HEK293 (cell line): ENCODE results near the gene UBASH3B.
"Not testable (repeated sequence)": the region's sequence is repeated elsewhere in the genome, so short reads cannot be mapped to it uniquely, and the experiment has no call there.

Source experiments
- CTCF ChIP-seq: fragments of 450-650 bp; formaldehyde crosslinking; IDR thresholded peaks from 2 replicates; pipeline ENCODE4 v1.5.1; 2016; ENCODE audit warnings: missing biosample characterization, missing genetic modification characterization
- OVOL3 ChIP-seq: fragments of 450-650 bp; formaldehyde crosslinking; IDR thresholded peaks from 2 replicates; pipeline ENCODE4 v1.5.1; 2016; ENCODE audit warnings: missing biosample characterization, missing genetic modification characterization
- PRDM10 ChIP-seq: fragments of 450-650 bp; formaldehyde crosslinking; IDR thresholded peaks from 2 replicates; pipeline ENCODE4 v1.5.1; 2016; ENCODE audit warnings: missing biosample characterization, missing genetic modification characterization
- REPIN1 ChIP-seq: fragments of 450-650 bp; formaldehyde crosslinking; IDR thresholded peaks from 2 replicates; pipeline ENCODE4 v1.5.1; 2017; ENCODE audit warnings: missing biosample characterization, missing genetic modification characterization, low read depth
- SP2 ChIP-seq: fragments of 450-650 bp; formaldehyde crosslinking; IDR thresholded peaks from 2 replicates; pipeline ENCODE4 v1.5.1; 2016; ENCODE audit warnings: missing biosample characterization, missing genetic modification characterization
- YY1 ChIP-seq: fragments of 450-650 bp; formaldehyde crosslinking; IDR thresholded peaks from 2 replicates; pipeline ENCODE4 v1.5.1; 2018; ENCODE audit warnings: missing biosample characterization, missing genetic modification characterization
- ZBTB7A ChIP-seq: fragments of 450-650 bp; formaldehyde crosslinking; IDR thresholded peaks from 2 replicates; pipeline ENCODE4 v1.5.1; 2016; ENCODE audit warnings: low read depth, missing biosample characterization, missing genetic modification characterization
- ZFP3 ChIP-seq: fragments of 450-650 bp; formaldehyde crosslinking; IDR thresholded peaks from 2 replicates; pipeline ENCODE4 v1.5.1; 2016; ENCODE audit warnings: low read depth, missing biosample characterization, missing genetic modification characterization
- ZNF280C ChIP-seq: fragments of 450-650 bp; formaldehyde crosslinking; IDR thresholded peaks from 2 replicates; pipeline ENCODE4 v1.5.1; 2016; ENCODE audit warnings: missing biosample characterization, missing genetic modification characterization
- ZNF362 ChIP-seq: fragments of 450-650 bp; formaldehyde crosslinking; IDR thresholded peaks from 2 replicates; pipeline ENCODE4 v1.5.1; 2016; ENCODE audit warnings: missing biosample characterization, missing genetic modification characterization
- ZNF530 ChIP-seq: fragments of 450-650 bp; formaldehyde crosslinking; IDR thresholded peaks from 2 replicates; pipeline ENCODE4 v1.5.1; 2016; ENCODE audit warnings: low read depth, missing biosample characterization, missing genetic modification characterization
- ZSCAN4 ChIP-seq: fragments of 450-650 bp; formaldehyde crosslinking; IDR thresholded peaks from 2 replicates; pipeline ENCODE4 v1.5.1; 2017; ENCODE audit warnings: missing biosample characterization, missing genetic modification characterization
- ZXDB ChIP-seq: fragments of 450-650 bp; formaldehyde crosslinking; IDR thresholded peaks from 2 replicates; pipeline ENCODE4 v1.5.1; 2016; ENCODE audit warnings: missing biosample characterization, missing genetic modification characterization
- TF ChIP-seq, protein P1 (sequence below): fragments of 450-650 bp; formaldehyde crosslinking; IDR thresholded peaks from 2 replicates; pipeline ENCODE4 v1.5.1; 2016; ENCODE audit warnings: missing biosample characterization, missing genetic modification characterization

DNA sequence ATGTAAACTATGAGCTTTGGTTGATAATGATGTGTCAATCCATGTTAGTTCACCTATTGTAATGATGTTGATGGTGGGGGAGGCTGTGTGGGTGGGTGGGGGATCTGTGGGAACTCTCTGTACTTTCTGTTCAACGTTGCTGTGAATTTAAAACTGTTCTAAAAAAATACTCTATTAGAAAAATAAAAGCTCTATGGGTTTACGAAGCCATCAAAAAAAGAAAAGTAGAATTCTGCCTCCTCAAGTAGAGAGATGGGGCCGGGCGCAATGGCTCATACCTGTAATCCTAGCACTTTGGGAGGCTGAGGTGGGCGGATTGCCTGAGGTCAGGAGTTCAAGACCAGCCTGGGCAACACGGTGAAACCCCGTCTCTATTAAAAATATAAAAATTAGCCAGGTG is 30.0 kb upstream of the UBASH3B start:
- TF ChIP-seq CTCF (tag by site-specific recombination); PRDM10 (tag by site-specific recombination); ZNF362 (tag by site-specific recombination); YY1 (tag by site-specific recombination); ZNF530; REPIN1 (tag by site-specific recombination); OVOL3 (tag by site-specific recombination); SP2 (tag by site-specific recombination); ZFP3 (tag by site-specific recombination); ZXDB (tag by site-specific recombination); ZSCAN4 (tag by site-specific recombination); ZBTB7A; ZNF280C (tag by site-specific recombination): not testable (repeated sequence)
- TF ChIP-seq, protein P1, sequence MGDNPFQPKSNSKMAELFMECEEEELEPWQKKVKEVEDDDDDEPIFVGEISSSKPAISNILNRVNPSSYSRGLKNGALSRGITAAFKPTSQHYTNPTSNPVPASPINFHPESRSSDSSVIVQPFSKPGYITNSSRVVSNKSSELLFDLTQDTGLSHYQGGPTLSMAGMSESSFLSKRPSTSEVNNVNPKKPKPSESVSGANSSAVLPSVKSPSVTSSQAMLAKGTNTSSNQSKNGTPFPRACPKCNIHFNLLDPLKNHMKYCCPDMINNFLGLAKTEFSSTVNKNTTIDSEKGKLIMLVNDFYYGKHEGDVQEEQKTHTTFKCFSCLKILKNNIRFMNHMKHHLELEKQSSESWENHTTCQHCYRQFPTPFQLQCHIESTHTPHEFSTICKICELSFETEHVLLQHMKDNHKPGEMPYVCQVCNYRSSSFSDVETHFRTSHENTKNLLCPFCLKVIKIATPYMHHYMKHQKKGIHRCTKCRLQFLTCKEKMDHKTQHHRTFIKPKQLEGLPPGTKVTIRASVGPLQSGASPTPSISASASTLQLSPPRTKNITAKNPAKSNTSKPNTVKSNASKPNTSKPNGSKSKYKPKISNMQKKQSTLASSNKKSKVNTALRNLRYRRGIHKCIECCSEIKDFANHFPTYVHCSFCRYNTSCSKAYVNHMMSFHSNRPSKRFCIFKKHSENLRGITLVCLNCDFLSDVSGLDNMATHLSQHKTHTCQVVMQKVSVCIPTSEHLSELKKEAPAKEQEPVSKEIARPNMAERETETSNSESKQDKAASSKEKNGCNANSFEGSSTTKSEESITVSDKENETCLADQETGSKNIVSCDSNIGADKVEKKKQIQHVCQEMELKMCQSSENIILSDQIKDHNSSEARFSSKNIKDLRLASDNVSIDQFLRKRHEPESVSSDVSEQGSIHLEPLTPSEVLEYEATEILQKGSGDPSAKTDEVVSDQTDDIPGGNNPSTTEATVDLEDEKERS, result not testable (repeated sequence)
